Liver (tissue), 9 donors: ENCODE data around the gene DSG2. TPM values are rescaled to one million over a fixed set of nuclear protein-coding genes. Genes with fewer than 3 reads are reported as not detected.
"Not testable (repeated sequence)": the region's sequence is repeated elsewhere in the genome, so short reads cannot be mapped to it uniquely, and the experiment has no call there.

Experiments used
- DNase-seq: peaks from one replicate; pipeline ENCODE4 v3.0.0-alpha.2; 2017; ENCODE audit warnings: low spot score
- H3K27ac ChIP-seq, 2 donors: one replicate each; pipeline ENCODE4 v1.7.0; 2013; ENCODE audit warnings: inconsistent platforms in 2 of 2, low read length in 2 of 2, control low read depth in 1 of 2, low read depth in 1 of 2, mild to moderate bottlenecking in 1 of 2
- H3K27me3 ChIP-seq, 4 donors: one replicate each; pipeline versions ENCODE4 v1.6.1 to v1.7.0; 2013; ENCODE audit warnings: low read length in 3 of 4, inconsistent platforms in 1 of 4, mild to moderate bottlenecking in 1 of 4, moderate library complexity in 1 of 4; ENCODE audit not compliant: control insufficient read depth in 4 of 4, insufficient read depth in 4 of 4
- H3K36me3 ChIP-seq, 4 donors: one replicate each; pipeline versions ENCODE4 v1.6.1 to v1.7.0; 2013; ENCODE audit warnings: low read length in 3 of 4, mild to moderate bottlenecking in 3 of 4, low read depth in 1 of 4, moderate library complexity in 1 of 4; ENCODE audit not compliant: control insufficient read depth in 4 of 4, insufficient read depth in 3 of 4
- H3K4me1 ChIP-seq, 4 donors: one replicate each; pipeline versions ENCODE4 v1.6.1 to v1.7.0; 2013; ENCODE audit warnings: low read length in 3 of 4, mild to moderate bottlenecking in 3 of 4, moderate library complexity in 1 of 4; ENCODE audit not compliant: control insufficient read depth in 4 of 4, insufficient read depth in 4 of 4
- H3K4me3 ChIP-seq, 3 donors: one replicate each; pipeline versions ENCODE4 v1.6.1 to v1.7.0; 2013; ENCODE audit warnings: low read length in 3 of 3, control low read depth in 1 of 3, low read depth in 1 of 3, mild to moderate bottlenecking in 1 of 3
- H3K9ac ChIP-seq, 2 donors: one replicate each; pipeline ENCODE4 v1.7.0; 2013; ENCODE audit warnings: low read length in 2 of 2, mild to moderate bottlenecking in 2 of 2, moderate library complexity in 2 of 2, control low read depth in 1 of 2, low read depth in 1 of 2
- H3K9me3 ChIP-seq, 4 donors: one replicate each; pipeline versions ENCODE4 v1.6.1 to v1.7.0; 2013; ENCODE audit warnings: low read length in 3 of 4; ENCODE audit not compliant: control insufficient read depth in 4 of 4
- CTCF ChIP-seq: fragments of 150-350 bp; IDR thresholded peaks from 2 replicates; pipeline ENCODE4 v1.5.1; 2017; ENCODE audit warnings: improper control_type of control experiment, low read depth, low read length; ENCODE audit not compliant: missing input control
- EGR1 ChIP-seq, 2 donors: IDR thresholded peaks; 2 replicates each; pipeline ENCODE4 v1.6.1; 2016 to 2018; ENCODE audit warnings: antibody characterized with exemption in 2 of 2, low read depth in 2 of 2
- FOXA1 ChIP-seq: IDR thresholded peaks from 2 replicates; pipeline ENCODE4 v1.6.1; 2016; ENCODE audit warnings: antibody characterized with exemption
- FOXA2 ChIP-seq: IDR thresholded peaks from 2 replicates; pipeline ENCODE4 v1.6.1; 2016; ENCODE audit warnings: antibody characterized with exemption
- GABPA ChIP-seq, 2 donors: IDR thresholded peaks in 1 of 2; conservative IDR thresholded peaks in 1 of 2; 2 replicates each; pipeline ENCODE4 v1.6.1; 2016; ENCODE audit warnings: antibody characterized with exemption in 2 of 2, mild to moderate bottlenecking in 1 of 2, moderate library complexity in 1 of 2
- HNF4A ChIP-seq, 2 donors: conservative IDR thresholded peaks; 2 replicates each; pipeline ENCODE4 v1.6.1; 2016; ENCODE audit warnings: antibody characterized with exemption in 2 of 2, mild to moderate bottlenecking in 2 of 2
- HNF4G ChIP-seq: IDR thresholded peaks from 2 replicates; pipeline ENCODE4 v1.6.1; 2016; ENCODE audit warnings: antibody characterized with exemption
- JUND ChIP-seq, 2 donors: IDR thresholded peaks; 2 replicates each; pipeline ENCODE4 v1.6.1; 2016; ENCODE audit warnings: antibody characterized with exemption in 2 of 2
- MAX ChIP-seq: IDR thresholded peaks from 2 replicates; pipeline ENCODE4 v1.6.1; 2016; ENCODE audit warnings: antibody characterized with exemption
- RAD21 ChIP-seq, 2 donors: IDR thresholded peaks; 2 replicates each; pipeline ENCODE4 v1.6.1; 2016; ENCODE audit warnings: antibody characterized with exemption in 2 of 2, mild to moderate bottlenecking in 2 of 2
- REST ChIP-seq: IDR thresholded peaks from 2 replicates; pipeline ENCODE4 v1.6.1; 2016; ENCODE audit warnings: antibody characterized with exemption, mild to moderate bottlenecking
- RXRA ChIP-seq, 2 donors: IDR thresholded peaks; 2 replicates each; pipeline ENCODE4 v1.6.1; 2017 to 2018; ENCODE audit warnings: antibody characterized with exemption in 2 of 2, mild to moderate bottlenecking in 1 of 2
- SP1 ChIP-seq: IDR thresholded peaks from 2 replicates; pipeline ENCODE4 v1.6.1; 2018; ENCODE audit warnings: antibody characterized with exemption, mild to moderate bottlenecking
- TAF1 ChIP-seq: conservative IDR thresholded peaks from 2 replicates; pipeline ENCODE4 v1.6.1; 2016; ENCODE audit warnings: antibody characterized with exemption, mild to moderate bottlenecking
- YY1 ChIP-seq: IDR thresholded peaks from 2 replicates; pipeline ENCODE4 v1.6.1; 2016; ENCODE audit warnings: antibody characterized with exemption, mild to moderate bottlenecking
- WGBS: extraction: QIAGEN DNeasy Blood & Tissue Kit; methylation state at CpG from one replicate; pipeline ENCODE4 v1.1.7; 2013; 5-methylcytosine and 5-hydroxymethylcytosine counted together
- polyA plus RNA-seq, 2 donors: library from polyadenylated mRNA; stranded (reverse) in 1 of 2; unstranded in 1 of 2; fragments of 200-250 nt in 1 of 2; fragments of >200 nt in 1 of 2; fragmentation: Nextera tagmentation in 1 of 2; extraction: Ambion mirVana in 1 of 2; gene quantifications; one replicate each; pipeline versions ENCODE4 v1.2.1 to v1.2.3, GENCODE V29; 2013 to 2015
- total RNA-seq, 2 donors: library from RNA; depleted of rRNA; stranded (reverse); fragments of >200 nt; gene quantifications; one replicate each; pipeline ENCODE4 v1.2.3, GENCODE V29; 2014
- TF ChIP-seq, protein P1 (sequence below): IDR thresholded peaks from 2 replicates; pipeline ENCODE4 v1.6.1; 2016; ENCODE audit warnings: antibody characterized with exemption
- TF ChIP-seq, protein P2 (sequence below): IDR thresholded peaks from 2 replicates; pipeline ENCODE4 v1.6.1; 2016; ENCODE audit warnings: antibody characterized with exemption
- donor health status: healthy.
- donor health status: healthy.
- donor health status: healthy.
- donor health status: healthy.
- donor health status: healthy.

The DSG2 gene
- total and polyA plus RNA-seq, 4 donors, result 5.4 to 13.9 (median 9.6) TPM

DNA sequence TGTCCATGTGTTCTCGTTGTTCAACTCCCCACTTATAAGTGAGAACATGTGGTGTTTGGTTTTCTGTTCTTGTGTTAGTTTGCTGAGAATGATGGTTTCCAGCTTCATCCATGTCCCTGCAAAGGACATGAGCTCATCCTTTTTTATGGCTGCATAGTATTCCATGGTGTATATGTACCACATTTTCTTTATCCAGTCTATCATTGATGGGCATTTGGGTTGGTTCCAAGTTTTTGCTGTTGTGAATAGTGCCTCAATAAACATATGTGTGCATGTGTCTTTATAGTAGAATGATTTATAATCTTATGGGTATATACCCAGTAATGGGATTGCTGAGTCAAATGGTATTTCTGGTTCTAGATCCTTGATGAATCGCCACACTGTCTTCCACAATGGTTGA is 9.1 kb downstream of the DSG2 start:
- 97% methylated on average over 2 of the region's 2 CpGs for WGBS
- not testable (repeated sequence) for H3K27ac ChIP-seq, DNase-seq, H3K4me3 ChIP-seq, H3K4me1 ChIP-seq, H3K9ac ChIP-seq, H3K36me3 ChIP-seq, H3K27me3 ChIP-seq, H3K9me3 ChIP-seq

- no peaks in the 10 kb centered on the region for H3K4me1 ChIP-seq
- no peaks in the 10 kb centered on the region for H3K9me3 ChIP-seq
- no peak for TF ChIP-seq EGR1 (IDR thresholded peaks at IDR 0.05; ENCODE audit: low read depth in 2 of 2)
- TF ChIP-seq, protein P1, sequence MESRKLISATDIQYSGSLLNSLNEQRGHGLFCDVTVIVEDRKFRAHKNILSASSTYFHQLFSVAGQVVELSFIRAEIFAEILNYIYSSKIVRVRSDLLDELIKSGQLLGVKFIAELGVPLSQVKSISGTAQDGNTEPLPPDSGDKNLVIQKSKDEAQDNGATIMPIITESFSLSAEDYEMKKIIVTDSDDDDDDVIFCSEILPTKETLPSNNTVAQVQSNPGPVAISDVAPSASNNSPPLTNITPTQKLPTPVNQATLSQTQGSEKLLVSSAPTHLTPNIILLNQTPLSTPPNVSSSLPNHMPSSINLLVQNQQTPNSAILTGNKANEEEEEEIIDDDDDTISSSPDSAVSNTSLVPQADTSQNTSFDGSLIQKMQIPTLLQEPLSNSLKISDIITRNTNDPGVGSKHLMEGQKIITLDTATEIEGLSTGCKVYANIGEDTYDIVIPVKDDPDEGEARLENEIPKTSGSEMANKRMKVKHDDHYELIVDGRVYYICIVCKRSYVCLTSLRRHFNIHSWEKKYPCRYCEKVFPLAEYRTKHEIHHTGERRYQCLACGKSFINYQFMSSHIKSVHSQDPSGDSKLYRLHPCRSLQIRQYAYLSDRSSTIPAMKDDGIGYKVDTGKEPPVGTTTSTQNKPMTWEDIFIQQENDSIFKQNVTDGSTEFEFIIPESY, result no peak
- TF ChIP-seq, protein P2, sequence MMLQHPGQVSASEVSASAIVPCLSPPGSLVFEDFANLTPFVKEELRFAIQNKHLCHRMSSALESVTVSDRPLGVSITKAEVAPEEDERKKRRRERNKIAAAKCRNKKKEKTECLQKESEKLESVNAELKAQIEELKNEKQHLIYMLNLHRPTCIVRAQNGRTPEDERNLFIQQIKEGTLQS, result no peak
- no peak for TF ChIP-seq RAD21 (IDR thresholded peaks at IDR 0.05)
- TF ChIP-seq SP1, result no peak
- TF ChIP-seq MAX, result no peak
- TF ChIP-seq CTCF, result no peak
- no peak for TF ChIP-seq FOXA1
- no peaks in the 10 kb centered on the region for H3K27me3 ChIP-seq
- no peak overlapping the region for H3K27ac ChIP-seq
- no peak overlapping the region for H3K4me3 ChIP-seq
- no peak overlapping the region for H3K9ac ChIP-seq
- DNase-seq, result no peak
- no peaks in the 10 kb centered on the region for H3K36me3 ChIP-seq
- WGBS, result 85% methylated on average over 1 of the region's 1 CpG
Measured at GRCh38 chr18:31508781-31509180, 10.8 kb downstream of the DSG2 start.

GRCh38 chr18:31509571-31509970 is 11.6 kb downstream of the DSG2 start:
- Histone ChIP-seq H3K27me3 (no peaks in the 10 kb centered on the region), H3K36me3 (no peaks in the 10 kb centered on the region), H3K9me3 (no peaks in the 10 kb centered on the region), H3K4me3 (no peak overlapping the region), H3K4me1 (no peaks in the 10 kb centered on the region), H3K27ac (no peak overlapping the region), H3K9ac (no peak overlapping the region)
- no peak for DNase-seq
- TF ChIP-seq, protein P2, result no peak
- TF ChIP-seq RXRA (IDR thresholded peaks at IDR 0.05), result no peak
- TF ChIP-seq HNF4G, result no peak
- TF ChIP-seq MAX, result no peak
- no peak for TF ChIP-seq GABPA (IDR thresholded peaks at IDR 0.05 in 1 of 2, conservative IDR thresholded peaks at IDR 0.05 in 1 of 2)
- no peak for TF ChIP-seq YY1
- no peak for TF ChIP-seq JUND (IDR thresholded peaks at IDR 0.05)
- no peak for TF ChIP-seq HNF4A (conservative IDR thresholded peaks at IDR 0.05)
- TF ChIP-seq FOXA1, result no peak
- TF ChIP-seq FOXA2, result no peak
- TF ChIP-seq SP1, result no peak
- TF ChIP-seq EGR1 (IDR thresholded peaks at IDR 0.05; ENCODE audit: low read depth in 2 of 2), result no peak
- no peak for TF ChIP-seq REST
- no peak for TF ChIP-seq TAF1
- TF ChIP-seq, protein P1, result no peak
- WGBS, result 74% methylated on average over 3 of the region's 3 CpGs
